Stimulated activated CD4-positive, alpha-beta T cell treated with anti-CD3 and anti-CD28 coated beads, Interleukin-15, amount 100 ng/mL, for 24 hours (primary cell): ENCODE measurements around the gene HOXD13.

Experiments used
- DNase-seq: peaks from one replicate; pipeline ENCODE4 v3.0.0-alpha.2; 2020

The HOXD13 gene

DNA sequence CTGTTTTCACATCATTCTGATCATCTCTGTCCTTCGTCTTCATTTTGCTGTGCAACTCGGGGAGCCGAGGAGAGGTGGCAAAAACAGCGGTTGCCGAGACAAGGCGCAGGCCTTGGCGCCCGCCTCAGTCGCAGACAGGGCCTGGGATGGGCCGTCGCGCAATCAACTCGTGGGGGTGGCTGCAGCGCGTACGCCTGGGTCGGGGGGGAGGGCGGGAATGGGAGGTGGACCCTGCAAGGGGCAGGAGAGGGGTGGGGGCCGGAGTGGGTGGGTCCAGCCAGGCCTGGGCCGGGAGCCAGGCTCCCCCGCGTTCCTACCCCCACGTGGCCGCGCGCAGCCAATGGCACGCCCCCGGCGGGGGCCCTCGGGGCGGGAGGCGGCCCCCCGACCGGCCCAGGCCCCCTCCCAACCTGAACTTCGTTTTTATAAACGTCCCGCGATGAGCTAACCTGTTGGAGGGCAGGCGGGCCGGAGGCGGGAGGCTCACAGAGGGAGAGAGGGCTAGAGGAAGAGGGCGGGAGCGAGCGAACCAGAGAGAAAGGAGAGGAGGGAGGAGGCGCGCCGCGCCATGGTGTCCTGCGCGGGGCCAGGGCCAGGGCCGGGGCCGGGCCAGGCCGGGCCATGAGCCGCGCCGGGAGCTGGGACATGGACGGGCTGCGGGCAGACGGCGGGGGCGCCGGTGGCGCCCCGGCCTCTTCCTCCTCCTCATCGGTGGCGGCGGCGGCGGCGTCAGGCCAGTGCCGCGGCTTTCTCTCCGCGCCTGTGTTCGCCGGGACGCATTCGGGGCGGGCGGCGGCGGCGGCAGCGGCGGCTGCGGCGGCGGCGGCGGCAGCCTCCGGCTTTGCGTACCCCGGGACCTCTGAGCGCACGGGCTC is at the start of gene HOXD13:
Gene HOXD13, plus strand, starts transcription at position 452 of the 875 bp plus-strand sequence. Its CDS starts 170 bp downstream, at position 622.
- no peak for DNase-seq

DNA sequence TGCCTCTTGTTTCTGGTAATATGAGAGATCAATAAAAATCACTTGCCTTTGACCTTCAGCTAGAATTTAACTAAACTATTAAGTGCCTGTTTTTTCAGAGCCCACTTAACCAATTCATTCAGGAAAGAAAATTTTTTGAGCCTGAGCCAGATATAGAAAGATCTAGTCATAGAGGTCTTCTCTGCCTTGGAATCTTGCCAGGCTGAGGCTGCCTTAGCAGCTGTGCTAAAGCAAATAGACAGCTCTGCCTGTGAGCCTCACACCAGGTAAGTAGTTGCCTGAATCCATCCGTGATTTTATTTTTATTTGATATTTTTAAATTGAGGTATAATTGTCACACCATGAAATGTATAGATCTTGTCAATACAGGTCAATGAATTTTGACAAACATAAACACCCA is 36.1 kb upstream of the HOXD13 start:
- DNase-seq, result no peak

DNA sequence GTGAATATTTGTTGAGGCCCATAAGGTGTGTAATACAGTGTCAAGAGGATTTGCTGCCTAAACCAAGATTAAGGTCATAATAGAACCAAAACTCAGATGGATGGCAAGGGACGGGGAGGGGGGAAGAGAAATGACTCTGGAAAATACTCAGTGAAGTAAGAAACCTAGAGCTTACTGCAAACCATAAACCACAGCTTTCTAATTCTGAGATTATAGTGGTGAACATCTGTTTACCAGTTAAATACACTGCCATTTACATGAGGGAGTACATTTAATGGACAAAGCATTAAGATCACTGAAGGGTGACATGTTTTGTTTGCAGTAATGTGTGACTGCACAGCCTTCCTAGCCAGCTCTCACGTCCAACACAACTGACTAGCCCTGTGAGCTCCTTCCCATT is 28.6 kb upstream of the HOXD13 start:
- no peak for DNase-seq

DNA sequence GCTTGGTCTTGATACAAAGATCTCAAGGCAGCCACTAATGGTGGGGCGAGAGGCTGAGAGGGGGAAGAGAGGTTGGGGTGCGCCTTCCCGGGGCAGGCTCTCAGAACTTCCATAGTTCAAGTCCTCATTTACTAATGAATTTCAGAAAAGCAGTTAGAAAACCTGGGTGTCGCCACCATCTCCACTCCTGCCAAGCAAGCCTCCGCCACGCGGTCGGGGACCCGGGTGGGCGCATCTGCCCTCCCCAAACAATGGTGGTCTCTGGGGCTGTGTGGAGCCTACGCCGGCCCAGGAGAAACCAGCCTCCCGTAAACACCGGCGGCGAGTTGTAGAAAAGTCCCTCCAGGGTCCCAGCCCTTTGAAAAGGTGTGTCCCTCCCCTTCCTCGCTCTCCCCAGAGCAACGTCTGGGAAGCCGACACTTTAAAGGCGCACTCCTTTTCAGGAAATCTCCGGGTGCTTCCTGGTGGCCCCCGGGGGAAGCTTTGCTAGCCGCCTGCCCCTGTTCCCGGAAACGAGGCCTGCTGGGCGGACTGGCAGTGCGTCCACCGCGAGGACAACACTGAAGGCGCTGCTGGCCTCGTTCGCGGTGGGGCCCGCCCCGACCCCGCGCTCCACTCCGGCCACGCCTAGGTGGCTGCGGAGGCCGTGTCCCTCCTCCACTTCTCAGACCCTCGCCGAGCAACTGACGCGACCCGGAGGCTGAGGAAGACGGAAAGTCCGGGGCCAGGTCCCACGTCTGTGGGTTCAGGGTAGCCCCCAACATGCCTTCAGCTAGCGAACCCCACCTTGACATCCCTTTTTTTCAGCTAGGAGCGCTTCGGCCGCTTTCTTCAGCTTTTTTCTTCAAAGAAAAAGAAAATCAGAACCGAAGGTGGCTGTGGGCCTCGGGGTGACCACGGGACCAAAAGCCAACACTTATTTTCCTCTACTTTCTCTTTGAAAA is 25.6 kb upstream of the HOXD13 start:
- no peak for DNase-seq

DNA sequence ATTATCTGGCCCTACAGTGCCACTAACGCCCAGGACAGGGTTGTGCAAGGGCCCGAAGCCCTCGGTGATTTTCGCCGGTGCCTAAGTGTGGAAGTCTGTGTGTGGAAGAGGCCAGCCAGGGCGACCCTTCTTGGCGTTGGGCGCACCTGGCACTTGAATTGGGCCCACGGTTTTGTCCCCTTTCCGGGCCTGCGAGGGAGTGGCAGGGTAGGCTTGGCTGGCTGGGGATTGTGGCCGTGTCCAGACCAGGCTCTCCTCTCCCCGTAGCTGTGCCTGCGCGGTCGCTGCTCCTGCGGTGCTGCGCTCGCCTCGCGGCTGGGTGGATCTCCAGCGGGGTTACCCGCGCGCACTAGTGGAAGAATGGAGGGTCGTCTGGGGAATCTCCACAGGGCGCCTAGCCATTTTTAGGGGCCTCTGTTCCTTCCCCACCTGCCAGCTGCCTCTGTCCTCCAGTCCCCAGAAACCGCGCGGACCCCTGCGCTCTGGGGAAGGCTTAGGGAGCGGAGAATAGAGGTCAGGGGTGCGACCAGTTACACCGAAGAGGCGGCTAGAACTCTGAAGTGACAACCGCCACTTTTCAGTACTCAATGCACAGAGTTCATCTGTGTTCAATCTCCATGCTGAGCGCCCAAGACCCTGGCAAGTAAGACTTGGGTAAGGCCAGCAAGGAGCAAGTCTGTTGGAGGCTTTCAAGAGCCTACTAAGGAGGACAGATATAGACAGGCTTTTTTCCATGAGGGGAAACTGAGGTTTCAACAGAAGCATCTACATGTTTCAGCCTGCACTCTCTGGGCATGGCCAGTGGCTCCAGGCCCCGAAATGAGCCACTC is 24.7 kb upstream of the HOXD13 start:
- DNase-seq, result no peak

DNA sequence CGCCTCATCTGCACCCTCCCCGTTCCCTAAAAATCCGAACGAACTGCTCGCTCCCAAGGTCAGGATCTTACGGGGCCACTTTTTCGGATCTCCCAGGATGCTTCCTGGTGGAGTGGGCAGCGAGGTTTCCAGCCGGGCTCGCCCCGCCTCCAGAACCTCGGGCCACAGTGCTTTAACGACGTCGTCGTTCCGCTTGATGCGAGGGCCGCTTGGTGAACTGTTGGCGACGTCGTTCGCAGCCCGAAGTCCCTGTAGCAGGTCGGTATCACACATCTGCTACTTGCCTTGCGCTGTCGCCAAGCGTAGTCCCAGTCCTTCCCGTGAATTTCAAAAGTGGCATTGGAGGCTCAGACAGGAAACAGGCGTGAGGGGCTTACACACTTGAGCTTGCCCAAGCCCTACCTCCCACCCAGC is 24.1 kb upstream of the HOXD13 start:
- no peak for DNase-seq

DNA sequence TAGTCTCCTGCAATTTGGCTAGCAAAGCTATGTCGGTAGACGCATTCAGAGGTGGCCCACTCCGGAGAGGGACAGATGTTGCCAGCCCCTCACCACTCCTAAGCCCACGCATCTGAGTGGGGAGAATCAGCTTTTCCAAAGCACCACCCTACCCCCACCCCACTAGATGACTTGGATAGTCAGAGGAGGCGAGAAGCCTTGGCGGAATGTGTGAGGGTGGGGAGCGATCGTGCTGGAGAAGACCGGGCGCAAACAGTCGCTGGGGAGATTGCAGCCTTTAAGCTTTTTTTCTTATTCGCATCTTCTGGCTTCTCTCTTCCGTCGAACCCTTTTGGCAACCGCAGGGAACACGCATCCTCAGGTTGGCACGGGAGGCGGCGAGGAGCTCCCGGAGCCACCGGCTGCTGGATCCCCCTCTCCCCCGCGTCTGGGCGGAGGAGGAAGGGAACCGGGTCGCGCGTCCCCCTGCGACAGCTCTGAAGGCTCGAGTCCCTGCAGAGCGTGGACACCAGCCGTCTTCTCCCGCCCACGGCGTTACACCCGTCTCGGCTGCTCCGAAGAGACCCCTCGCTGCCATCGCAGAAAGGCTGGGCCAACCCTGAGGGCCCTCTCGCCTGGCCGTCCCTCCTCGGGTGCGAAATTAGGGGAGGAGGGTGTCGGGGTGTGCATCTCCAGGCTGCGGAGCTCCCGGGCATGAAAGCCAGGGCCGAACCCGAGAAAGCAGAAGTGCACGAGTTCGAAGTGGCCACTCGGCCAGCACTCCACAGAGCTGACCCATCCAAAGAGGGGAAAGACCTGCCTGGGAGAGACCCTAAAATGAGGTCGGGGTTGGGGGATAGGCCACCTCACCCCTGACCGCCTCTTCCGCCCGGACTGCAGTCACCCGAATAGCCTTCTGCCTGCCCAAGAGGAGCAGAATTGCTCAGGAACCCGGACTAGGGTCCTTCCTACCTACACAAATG is 20.9 kb upstream of the HOXD13 start:
- no peak for DNase-seq

DNA sequence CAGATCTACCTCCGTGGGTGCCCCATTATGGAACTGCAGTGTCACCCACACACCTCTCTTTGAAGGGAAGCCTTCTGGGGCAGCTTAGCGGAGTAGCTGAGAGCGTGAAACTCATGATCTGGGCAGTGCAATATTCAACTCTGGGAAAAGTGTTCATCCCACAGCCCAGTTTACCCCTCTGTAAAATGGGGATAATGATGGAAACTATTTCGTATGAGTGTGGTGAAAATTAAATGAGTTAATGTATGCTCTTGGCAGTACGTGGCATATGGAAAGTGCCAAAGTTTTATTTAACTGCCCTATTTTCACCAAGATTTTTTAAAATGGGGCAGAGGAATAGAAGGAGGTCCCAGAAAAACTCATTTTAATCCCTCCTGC is 20.2 kb upstream of the HOXD13 start:
- no peak for DNase-seq

DNA sequence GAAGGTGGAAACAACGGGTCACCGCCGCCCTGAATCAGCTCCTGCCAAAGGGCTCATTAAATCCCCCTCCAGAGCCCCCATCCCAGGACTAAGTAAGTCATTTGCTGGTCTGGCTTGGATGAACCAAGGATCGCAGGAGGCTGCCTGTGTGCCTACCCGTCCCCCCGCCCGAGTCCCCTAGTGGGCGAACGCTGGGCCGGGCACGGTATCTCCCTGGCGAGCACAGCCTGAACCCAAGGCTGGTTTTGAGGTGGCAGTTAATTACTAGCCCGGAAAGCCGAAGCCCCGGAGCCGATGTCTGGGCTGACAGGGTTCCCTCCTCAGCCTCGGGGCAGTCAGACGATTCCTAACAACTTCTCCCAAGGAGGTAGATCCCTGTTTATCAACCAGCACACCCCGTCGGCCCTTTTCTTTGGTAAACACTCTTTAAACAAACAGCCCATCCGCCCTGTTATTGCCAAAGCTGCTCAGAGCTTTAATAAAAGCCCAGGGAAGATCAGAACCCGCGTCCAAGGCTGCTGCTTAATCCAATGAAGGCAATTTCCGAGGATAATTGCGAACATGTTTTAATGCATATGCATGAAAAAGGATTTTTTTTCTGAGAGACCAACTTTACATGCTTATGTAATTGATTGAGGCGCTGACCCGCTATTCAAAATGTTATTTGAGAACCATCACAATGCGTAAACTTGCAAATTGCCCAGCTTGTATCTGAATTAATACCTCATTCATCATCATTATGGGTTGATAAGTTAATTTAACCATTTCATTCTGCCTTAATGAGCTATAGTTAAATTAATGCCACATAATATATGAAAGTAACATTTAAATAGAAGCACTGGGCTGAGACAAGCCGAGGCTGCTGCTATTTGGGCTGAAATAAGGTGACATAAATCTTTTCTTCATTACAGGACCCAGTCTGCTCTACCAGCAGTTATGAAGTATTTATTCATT is 19.3 kb upstream of the HOXD13 start:
- DNase-seq, result no peak

DNA sequence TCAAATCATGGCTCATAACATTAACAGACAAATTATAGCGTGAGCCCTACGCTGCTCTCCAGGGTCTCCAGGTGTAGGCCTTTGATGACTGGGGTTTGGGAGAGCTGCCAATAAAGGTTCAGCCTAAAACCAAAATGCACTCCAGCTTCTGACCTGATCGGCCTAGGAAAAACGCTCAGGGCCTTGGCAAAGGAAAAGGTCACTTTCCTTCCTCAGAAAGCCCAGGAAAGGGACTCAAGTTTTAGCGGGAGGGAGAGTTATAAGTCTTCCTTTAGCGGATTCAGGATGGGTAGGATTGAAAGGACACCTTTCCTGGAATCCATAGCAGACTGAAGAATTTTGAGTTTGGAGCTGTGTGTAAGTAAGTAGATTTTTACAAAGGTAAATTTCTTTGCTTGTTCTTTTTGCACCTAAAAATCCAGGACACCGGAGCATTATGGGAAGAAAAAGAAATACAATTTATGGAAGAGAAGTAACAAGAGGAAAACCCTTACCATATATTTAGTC is 17.5 kb upstream of the HOXD13 start:
- DNase-seq, result no peak

DNA sequence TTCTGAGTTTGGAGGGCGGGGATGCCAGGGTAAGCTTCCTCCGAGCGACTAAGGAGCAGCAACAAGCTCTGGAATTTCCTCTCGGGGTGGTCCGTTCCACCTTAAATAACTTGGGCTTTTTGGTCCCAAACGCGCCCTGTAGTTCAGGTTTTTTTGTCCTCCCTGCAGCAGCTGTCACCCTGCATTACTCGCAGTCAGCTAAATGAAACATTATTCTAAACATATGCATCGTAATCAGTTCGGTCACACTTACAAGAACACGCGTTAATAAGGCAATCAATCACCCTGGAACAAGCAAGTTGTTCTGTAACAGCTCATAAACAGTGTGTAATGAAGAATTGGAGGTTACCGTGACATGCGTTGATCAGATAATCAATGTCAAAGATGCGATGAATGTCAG is 17.0 kb upstream of the HOXD13 start:
- DNase-seq, result no peak

DNA sequence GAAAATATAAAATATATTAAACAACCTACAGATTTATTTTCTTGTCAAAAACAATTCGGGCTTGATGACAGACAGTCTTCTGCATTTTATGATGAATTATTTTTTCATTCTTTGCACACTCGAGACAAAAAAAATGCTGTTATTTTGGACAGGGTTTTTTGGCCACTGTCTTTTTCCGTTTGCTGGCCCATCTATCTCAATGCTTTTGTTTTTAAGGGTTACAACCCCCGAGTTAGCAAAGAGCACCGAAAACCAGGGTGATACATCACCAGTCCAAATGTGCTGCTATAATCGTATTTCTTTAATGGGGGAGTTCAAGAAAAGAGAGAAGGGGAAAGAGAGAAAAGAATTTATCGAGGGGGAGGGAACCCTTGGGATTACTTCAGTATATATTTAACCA is 16.5 kb upstream of the HOXD13 start:
- no peak for DNase-seq

DNA sequence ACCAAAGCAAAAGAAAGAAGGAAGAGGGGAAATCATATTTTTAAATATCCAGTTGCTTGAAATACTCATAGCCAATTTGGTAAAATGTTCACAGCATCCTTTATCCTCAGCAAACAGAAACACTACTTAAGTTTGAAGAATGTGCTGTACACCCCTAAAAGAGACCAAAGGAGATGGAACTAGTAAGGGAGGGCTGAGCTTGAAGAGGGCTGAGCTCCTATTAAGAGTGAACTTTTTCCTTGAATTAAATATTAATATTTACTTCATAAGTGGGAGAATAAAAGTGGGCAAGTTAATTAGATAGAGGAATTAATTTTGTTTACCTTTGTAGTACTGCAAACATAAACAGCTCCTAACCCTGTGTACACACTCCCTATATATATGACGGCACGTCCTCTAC is 15.7 kb upstream of the HOXD13 start:
- DNase-seq, result no peak

DNA sequence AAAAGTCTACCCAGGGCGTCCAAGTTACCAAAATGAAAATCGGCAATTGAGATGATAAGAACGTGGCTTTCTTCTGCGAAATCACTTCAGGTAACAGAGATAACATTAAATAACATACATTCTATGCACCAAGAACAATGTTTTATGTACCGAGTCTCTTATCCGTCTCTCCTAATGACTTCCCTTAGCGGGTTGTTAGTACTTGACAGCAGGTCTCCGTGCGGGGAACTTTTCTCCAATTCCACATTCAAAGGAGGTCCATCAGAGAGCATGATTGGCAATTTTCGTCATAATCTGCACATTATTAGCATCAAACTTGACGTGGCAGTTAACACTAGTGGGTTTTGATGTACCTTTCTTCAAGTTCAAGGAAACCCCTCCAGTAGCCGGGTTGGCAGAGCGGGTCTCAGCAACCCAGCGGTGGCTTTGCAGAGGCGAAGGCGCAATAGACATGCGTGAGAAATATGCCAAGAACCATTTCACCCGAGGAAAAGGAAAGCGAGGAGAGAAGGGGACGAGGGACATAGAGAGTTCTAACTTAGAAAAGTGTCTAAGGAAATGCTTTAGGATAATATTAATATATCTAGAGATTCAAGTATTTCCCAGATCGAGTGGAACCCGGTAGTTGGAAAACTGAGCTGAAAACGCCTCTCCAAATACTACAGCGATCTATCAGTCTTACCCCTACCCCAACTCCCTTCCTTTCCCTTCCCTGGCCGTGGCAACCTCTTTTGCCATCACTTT is 13.8 kb upstream of the HOXD13 start:
- DNase-seq, result no peak

DNA sequence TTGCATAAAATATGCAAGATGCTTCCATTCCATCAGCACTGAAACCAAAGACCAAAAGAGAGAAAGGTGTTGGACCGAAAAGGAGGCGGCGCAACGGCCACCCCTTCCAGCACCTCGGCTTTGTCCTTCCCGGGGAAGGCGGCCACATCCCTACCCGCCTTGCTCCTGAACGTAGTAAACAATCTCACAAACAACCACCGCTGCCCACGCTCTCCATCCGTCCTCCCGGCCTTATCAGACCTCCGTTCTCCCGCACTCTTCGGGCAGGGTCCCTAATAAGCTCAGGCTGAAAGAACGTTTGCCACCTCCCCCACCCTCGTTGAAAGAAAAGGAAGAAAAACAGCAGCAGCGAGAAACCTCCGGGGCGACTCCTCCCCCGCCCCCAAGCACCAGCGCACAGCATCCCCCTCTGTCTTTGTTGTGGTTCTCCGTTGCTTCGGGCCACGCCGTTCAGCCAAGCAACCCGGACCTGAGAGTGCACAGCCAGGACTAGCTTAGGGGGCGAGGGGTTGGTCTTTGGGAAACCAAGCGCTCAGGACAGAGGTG is 13.2 kb upstream of the HOXD13 start:
- no peak for DNase-seq

DNA sequence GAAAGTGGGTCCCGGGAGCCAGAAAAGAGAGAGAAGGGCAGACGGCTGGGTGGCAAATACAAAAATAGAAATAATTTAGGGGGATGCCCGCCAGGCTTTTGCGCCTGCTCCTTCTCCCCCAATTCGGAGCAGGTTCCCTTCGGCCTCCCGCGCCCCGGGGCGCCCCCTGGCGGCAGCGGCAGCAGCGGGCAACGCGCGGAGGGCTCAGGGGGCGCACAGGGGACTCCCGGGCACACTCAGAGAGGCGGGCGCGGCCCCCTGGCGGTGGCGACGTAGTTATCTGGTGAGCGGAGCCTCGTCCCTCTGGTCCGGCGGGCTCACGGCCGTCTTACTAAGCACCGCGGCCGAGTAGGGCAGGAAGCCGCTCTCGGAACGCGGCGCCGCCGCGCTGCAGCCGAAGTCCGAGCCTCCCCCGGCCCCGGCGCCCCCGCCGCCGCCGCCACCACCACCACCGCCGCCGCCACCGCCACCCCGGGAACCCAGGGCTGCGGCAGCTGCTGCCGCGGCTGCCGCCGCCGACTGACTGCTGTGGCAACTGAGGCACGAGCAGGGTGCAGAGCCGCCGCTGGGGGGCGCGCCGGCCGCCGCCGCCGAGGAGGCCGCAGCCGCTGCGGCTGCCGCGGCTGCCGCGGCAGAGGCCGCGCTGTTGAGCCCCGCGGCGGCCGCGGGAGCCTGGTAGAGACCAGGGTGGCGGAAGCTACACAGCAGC is 12.5 kb upstream of the HOXD13 start:
- peak; percentile 46 for DNase-seq

DNA sequence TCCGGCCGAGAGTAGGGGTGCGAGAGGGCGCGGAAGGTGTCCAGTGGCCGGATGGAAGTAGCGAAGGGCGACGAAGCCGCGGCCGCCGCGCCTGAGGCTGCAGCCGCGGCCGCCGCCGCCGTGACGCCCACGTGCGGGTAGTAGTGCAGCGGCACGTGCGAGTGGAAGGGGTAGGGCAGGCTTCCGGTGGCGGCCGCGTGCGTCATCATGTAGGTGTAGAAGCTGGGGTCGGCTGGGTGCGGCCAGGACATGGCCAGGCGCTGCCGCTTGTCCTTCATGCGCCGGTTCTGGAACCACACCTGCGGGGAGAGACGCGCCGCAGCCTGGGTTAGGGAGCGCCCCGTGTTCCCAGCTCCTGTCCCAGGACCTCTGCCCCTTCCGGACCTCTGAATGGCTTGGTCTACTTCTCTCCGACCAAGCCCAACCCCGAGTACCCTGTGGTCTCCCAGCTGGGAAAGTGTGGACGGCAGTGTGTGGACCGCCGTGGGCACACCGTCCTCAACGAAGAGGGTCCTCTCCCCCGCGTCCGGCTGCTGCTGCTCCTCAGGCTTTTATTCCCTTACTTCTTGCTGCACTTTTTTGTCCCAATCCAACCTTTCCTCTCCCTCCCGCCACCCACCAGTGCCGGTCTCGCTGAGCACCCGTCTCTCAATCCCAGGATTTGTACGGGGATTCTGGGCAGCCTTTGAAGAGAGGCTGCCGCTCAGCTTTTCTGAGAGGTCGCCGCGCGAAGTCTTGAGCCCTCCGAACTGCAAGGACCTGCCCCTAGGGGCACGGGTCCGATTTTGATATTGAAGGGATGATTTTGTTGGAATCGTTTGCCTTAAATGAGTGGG is 11.8 kb upstream of the HOXD13 start:
- peak; percentile 42 for DNase-seq
